ENCODE results near the gene ABHD13. TPM values are rescaled to one million over a fixed set of nuclear protein-coding genes. Genes with fewer than 3 reads are reported as not detected.
"Not testable (repeated sequence)": the region's sequence is repeated elsewhere in the genome, so short reads cannot be mapped to it uniquely, and the experiment has no call there.

Gene ABHD13
- total RNA-seq, 1 experiment from 2014 or later = 5.5 TPM

DNA sequence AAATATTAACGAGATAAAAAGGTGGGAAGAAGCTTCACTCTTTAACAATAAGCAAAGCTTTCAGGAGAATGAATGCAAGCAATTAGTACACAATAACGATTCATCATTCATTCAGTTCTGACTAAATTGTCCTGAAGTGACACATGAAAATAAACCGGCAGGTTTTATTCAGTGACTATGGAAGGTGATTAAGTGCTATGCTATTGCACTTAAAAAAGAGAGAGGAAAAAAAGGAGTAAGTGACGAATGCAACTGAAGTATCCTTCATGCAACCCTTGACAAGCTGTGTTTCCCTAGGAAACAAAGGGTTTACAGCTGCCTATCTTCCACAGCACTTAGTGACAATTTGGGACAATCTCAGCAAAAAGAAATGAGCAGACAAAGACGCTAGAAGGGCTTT lies 4.2 kb upstream of the ABHD13 start:
- H3F3A ChIP-seq (ENCODE audit: insufficient read depth, low read depth) = peaks cover 8% of the 10 kb centered on the region; the same call in 1 of the 2 replicates
- DNase-seq = no peak
- ChIA-PET POLR2A (ENCODE audit: unreplicated experiment) (interaction anchor here (0.7 kb wide), 1 partner anchor 1073 kb away, joined by 3 read pairs; no protein-coding TSS in a partner anchor), CTCF (no interaction called here)
- H2AFZ ChIP-seq = no peak overlapping the region
- peaks cover 22% of the 10 kb centered on the region; the same call in 1 of the 2 replicates for H3K36me3 ChIP-seq (ENCODE audit: low read depth)
- H3K4me2 ChIP-seq = no peak overlapping the region
- no peaks in the 10 kb centered on the region for H4K20me1 ChIP-seq (ENCODE audit: insufficient read depth)
- H3K9me3 ChIP-seq (ENCODE audit: insufficient read depth, low read depth) = peaks cover 14% of the 10 kb centered on the region; the same call in 1 of the 2 replicates
- intact Hi-C loops (cut with micrococcal nuclease; ENCODE audit: unreplicated experiment) = no loop called here
- TF ChIP-seq EZH2 (IDR thresholded peaks at IDR 0.05; ENCODE audit: low read depth) = no peak
- TF ChIP-seq, protein P1, sequence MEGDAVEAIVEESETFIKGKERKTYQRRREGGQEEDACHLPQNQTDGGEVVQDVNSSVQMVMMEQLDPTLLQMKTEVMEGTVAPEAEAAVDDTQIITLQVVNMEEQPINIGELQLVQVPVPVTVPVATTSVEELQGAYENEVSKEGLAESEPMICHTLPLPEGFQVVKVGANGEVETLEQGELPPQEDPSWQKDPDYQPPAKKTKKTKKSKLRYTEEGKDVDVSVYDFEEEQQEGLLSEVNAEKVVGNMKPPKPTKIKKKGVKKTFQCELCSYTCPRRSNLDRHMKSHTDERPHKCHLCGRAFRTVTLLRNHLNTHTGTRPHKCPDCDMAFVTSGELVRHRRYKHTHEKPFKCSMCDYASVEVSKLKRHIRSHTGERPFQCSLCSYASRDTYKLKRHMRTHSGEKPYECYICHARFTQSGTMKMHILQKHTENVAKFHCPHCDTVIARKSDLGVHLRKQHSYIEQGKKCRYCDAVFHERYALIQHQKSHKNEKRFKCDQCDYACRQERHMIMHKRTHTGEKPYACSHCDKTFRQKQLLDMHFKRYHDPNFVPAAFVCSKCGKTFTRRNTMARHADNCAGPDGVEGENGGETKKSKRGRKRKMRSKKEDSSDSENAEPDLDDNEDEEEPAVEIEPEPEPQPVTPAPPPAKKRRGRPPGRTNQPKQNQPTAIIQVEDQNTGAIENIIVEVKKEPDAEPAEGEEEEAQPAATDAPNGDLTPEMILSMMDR (conservative IDR thresholded peaks at IDR 0.05) = no peak
- no peak overlapping the region for H3K27ac ChIP-seq
- no TSS peak for BruUV-seq (replicated peaks)
- H3K4me3 ChIP-seq = no peak overlapping the region
- H3K4me1 ChIP-seq (replicated peaks; ENCODE audit: insufficient read depth) = peaks cover 16% of the 10 kb centered on the region
- H3K27me3 ChIP-seq (ENCODE audit: insufficient read depth, low read depth) = no peaks in the 10 kb centered on the region
- peaks cover 26% of the 10 kb centered on the region for H3K79me2 ChIP-seq (ENCODE audit: low read depth)
- no peaks in the 10 kb centered on the region for H3K9me2 ChIP-seq (ENCODE audit: insufficient read depth)

GRCh38 chr13:108214441-108215271 lies 3.5 kb upstream of the ABHD13 start:
- 0 out of 2 replicates have a peak, but pooled peaks cover 6% of the 10 kb centered on the region for H4K20me1 ChIP-seq (ENCODE audit: insufficient read depth)
- DNase-seq = no peak
- peaks cover 33% of the 10 kb centered on the region for H3K79me2 ChIP-seq (ENCODE audit: low read depth)
- H3K27me3 ChIP-seq (ENCODE audit: insufficient read depth, low read depth) = no peaks in the 10 kb centered on the region
- H3K27ac ChIP-seq = no peak overlapping the region
- H3F3A ChIP-seq (ENCODE audit: insufficient read depth, low read depth) = peaks cover 8% of the 10 kb centered on the region; the same call in 1 of the 2 replicates
- H3K4me2 ChIP-seq = no peak overlapping the region
- peaks cover 18% of the 10 kb centered on the region; the same call in 1 of the 2 replicates for H3K36me3 ChIP-seq (ENCODE audit: low read depth)
- peaks cover 8% of the 10 kb centered on the region; the same call in 1 of the 2 replicates for H3K9me3 ChIP-seq (ENCODE audit: insufficient read depth, low read depth)
- no peaks in the 10 kb centered on the region for H3K9me2 ChIP-seq (ENCODE audit: insufficient read depth)
- POLR2A ChIA-PET (ENCODE audit: unreplicated experiment) = interaction anchor here (0.7 kb wide), 1 partner anchor 1073 kb away, joined by 3 read pairs; no protein-coding TSS in a partner anchor
- peaks cover 21% of the 10 kb centered on the region for H3K4me1 ChIP-seq (replicated peaks; ENCODE audit: insufficient read depth)
- TF ChIP-seq EZH2 (IDR thresholded peaks at IDR 0.05; ENCODE audit: low read depth) = no peak
- TF ChIP-seq, protein P1 (conservative IDR thresholded peaks at IDR 0.05) = no peak
- intact Hi-C loops (cut with micrococcal nuclease; ENCODE audit: unreplicated experiment) = no loop called here
- H3K4me3 ChIP-seq = no peak overlapping the region
- BruUV-seq (replicated peaks) = no TSS peak
- no peak overlapping the region for H2AFZ ChIP-seq
- CTCF ChIA-PET = no interaction called here

- intact Hi-C loops (cut with micrococcal nuclease; ENCODE audit: unreplicated experiment) = no loop called here
Observed at GRCh38 chr13:108215436-108215835, 2.8 kb upstream of the ABHD13 start, which contains the start of gene LIG4. Gene LIG4, minus strand, starts transcription at chr13:108215536. Its CDS starts 4,268 bp downstream, at chr13:108211268.

DNA sequence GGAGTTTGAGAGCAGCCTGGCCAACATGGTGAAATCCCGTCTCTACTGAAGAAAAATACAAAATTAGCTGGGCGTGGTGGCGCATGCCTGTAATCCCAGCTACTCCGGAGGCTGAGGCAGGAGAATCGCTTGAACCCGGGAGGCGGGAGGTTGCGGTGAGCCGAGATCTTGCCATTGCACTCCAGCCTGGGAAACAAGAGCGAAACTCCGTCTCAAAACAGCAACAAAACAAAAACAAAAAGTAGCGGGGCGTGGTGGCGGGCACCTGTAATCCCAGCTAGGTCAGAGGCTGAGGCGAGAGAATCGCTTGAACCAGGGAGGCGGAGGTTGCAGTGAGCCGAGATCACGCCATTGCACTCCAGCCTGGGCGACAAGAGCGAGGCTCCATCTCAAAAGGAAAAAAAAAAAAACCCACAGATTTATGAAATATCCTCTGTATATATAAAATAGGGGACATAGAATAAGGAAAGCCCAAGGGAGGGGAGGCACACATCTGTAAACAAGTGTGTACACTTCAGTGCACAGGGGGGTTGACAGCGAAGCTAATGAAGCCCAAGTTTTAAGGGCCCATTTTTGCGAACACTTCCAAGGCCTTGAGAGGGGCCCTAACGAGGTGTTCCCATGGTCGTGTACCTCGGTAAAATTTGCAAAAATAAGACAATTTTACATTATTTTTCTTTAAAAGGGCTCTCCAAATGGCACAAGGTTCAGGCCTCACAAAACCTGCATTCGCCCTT lies 717 bp upstream of the ABHD13 start:
- Histone ChIP-seq H3K4me3 (peak overlapping the region; percentile 96), H3K4me2 (peak overlapping the region; percentile 90), H3K4me1 (replicated peaks; ENCODE audit: insufficient read depth) (peaks cover 31% of the 10 kb centered on the region), H2AFZ (peak overlapping the region; percentile 98), H3K79me2 (ENCODE audit: low read depth) (peaks cover 60% of the 10 kb centered on the region), H4K20me1 (ENCODE audit: insufficient read depth) (peaks cover 20% of the 10 kb centered on the region), H3K27ac (peak overlapping the region; percentile 73)
- H3K27me3 ChIP-seq (ENCODE audit: insufficient read depth, low read depth); intact Hi-C loops (cut with micrococcal nuclease; ENCODE audit: unreplicated experiment); H3K36me3 ChIP-seq (ENCODE audit: low read depth); H3F3A ChIP-seq (ENCODE audit: insufficient read depth, low read depth); H3K9me3 ChIP-seq (ENCODE audit: insufficient read depth, low read depth); H3K9me2 ChIP-seq (ENCODE audit: insufficient read depth); POLR2A ChIA-PET (ENCODE audit: unreplicated experiment): not testable (repeated sequence)
- DNase-seq = peak in 1 of 2 experiments; percentile 49
- CTCF ChIA-PET = interaction anchor here (0.6 kb wide), 1 partner anchor 62 kb away, joined by 3 read pairs; no protein-coding TSS in a partner anchor
- TSS peak; percentile 56 for BruUV-seq (replicated peaks)

More at GRCh38 chr13:108215436-108215835, 2.8 kb upstream of the ABHD13 start, which contains the start of gene LIG4:
- H3F3A ChIP-seq (ENCODE audit: insufficient read depth, low read depth) = peaks cover 8% of the 10 kb centered on the region
- peaks cover 40% of the 10 kb centered on the region for H3K79me2 ChIP-seq (ENCODE audit: low read depth)
- POLR2A ChIA-PET (ENCODE audit: unreplicated experiment) = no interaction called here
- peak within 1 kb of the TSS; percentile 90 for H3K4me2 ChIP-seq
- no peaks in the 10 kb centered on the region for H3K9me2 ChIP-seq (ENCODE audit: insufficient read depth)
- TF ChIP-seq, protein P1 (conservative IDR thresholded peaks at IDR 0.05) = no peak
- no peak for TF ChIP-seq EZH2 (IDR thresholded peaks at IDR 0.05; ENCODE audit: low read depth)
- H3K27ac ChIP-seq = no peak within 1 kb of the TSS
- DNase-seq = peak; percentile 81 to 84
- H3K4me3 ChIP-seq = peak within 1 kb of the TSS; percentile 96
- H3K4me1 ChIP-seq (replicated peaks; ENCODE audit: insufficient read depth) = peaks cover 29% of the 10 kb centered on the region
- peak within 1 kb of the TSS; percentile 80 for H2AFZ ChIP-seq
- peaks cover 5% of the 10 kb centered on the region; the same call in 1 of the 2 replicates for H3K9me3 ChIP-seq (ENCODE audit: insufficient read depth, low read depth)
- peaks cover 13% of the 10 kb centered on the region for H4K20me1 ChIP-seq (ENCODE audit: insufficient read depth)
- H3K27me3 ChIP-seq (ENCODE audit: insufficient read depth, low read depth) = no peaks in the 10 kb centered on the region
- peaks cover 10% of the 10 kb centered on the region; the same call in 1 of the 2 replicates for H3K36me3 ChIP-seq (ENCODE audit: low read depth)
- CTCF ChIA-PET = no interaction called here
- BruUV-seq (replicated peaks) = no TSS peak

All from PC-9 (cell line).